GM19328 (cell line): ENCODE results near the gene DYNC1I1.

Experiments used
- ATAC-seq: cut with Tn5 transposase; IDR thresholded peaks from one replicate; pipeline ENCODE4 v1.9.1; 2021; ENCODE audit warnings: mild to moderate bottlenecking, moderate library complexity; ENCODE audit not compliant: unreplicated experiment

The DYNC1I1 gene

GRCh38 chr7:96069401-96069800, 297.0 kb downstream of the DYNC1I1 start:
- no peak for ATAC-seq

DNA sequence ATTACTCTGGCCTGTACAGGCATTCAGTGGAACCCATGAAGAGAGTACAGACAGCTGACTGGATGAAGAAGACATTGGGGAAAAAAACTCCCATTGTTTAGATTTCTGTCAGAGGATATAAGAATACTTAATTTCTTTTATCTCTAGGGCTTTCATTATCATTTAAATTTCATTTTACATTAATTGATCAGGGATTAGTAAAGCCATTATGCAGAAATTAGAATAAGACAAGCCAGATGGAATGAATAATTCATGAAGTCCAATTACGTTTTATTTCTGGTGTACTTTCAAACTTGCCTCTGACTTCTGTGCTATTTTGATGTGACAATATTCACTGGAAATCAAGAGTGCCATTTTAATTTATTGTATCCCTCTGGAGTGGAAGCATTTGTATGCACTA, 302.5 kb downstream of the DYNC1I1 start:
- no peak for ATAC-seq

DNA sequence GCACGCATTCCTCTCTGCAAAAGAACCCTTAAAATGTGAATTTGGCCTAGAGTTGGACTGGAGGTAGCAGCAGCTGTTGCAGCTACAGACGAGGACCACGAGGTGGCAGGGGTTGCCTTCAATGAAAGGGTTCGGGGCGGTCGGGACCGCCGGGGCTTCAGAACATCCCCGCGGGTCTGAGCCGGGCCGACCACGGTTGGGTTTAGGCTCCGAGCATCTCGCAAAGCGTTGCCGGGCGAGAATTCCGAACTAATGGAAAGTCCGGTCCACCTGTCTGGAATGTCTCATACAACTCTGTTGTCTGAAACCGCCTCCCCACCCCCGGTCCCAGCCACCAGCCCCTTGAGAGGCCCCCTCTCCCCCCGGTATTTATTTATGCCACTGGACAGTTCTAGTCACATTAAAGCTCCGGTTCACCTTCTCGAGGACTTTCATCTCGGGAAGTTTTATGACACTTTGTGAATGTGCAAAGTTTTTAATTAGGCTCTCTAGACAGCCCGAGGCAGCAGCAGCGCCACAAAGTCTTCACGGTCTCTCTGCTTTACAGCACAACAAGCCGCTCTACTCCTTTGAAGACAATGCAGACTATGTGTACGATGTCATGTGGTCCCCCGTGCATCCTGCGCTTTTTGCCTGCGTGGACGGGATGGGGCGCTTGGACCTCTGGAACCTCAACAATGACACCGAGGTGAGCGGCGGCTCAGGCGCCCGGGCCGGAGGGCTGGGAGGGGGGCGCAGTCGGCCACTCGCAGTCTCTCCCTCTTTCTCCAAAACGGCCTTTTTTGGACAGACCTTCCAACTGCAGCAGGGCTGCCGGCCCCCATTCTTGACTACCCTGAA, 303.4 kb downstream of the DYNC1I1 start:
- ATAC-seq: peak; percentile 89

- no peak for ATAC-seq
These were observed 304.0 kb downstream of the DYNC1I1 start for GRCh38 chr7:96076350-96076707.

- ATAC-seq: no peak
These were observed 307.7 kb downstream of the DYNC1I1 start for GRCh38 chr7:96080027-96080426.

- no peak for ATAC-seq
These were observed 312.7 kb downstream of the DYNC1I1 start for GRCh38 chr7:96084881-96085553.

- ATAC-seq: no peak
These were observed 313.6 kb downstream of the DYNC1I1 start for GRCh38 chr7:96085953-96086352.

DNA sequence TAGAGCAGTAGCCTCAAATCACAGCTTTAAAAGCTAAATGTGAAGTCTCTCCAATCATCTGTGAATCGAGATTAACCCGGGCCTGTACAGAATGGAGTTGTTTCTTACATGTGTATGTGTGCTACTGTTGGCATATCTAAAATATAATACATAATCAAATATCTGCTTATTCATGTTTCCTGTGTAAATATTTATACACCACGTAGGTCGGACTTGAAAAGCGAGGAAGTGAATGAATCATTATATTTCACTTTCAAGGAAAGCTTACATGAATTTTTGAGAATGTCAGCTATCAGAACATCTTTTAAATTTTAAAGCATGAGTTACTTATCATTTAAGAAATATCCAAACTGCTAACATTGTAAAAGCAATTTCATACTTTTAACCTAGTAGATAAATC, 316.2 kb downstream of the DYNC1I1 start:
- ATAC-seq: no peak

GRCh38 chr7:96089511-96089910, 317.2 kb downstream of the DYNC1I1 start:
- ATAC-seq: no peak

GRCh38 chr7:96090756-96091155, 318.4 kb downstream of the DYNC1I1 start:
- no peak for ATAC-seq

- ATAC-seq: no peak
These were observed 321.1 kb downstream of the DYNC1I1 start for GRCh38 chr7:96093435-96093834.

GRCh38 chr7:96097835-96098234, 325.5 kb downstream of the DYNC1I1 start:
- ATAC-seq: no peak

GRCh38 chr7:96100737-96101136, 328.4 kb downstream of the DYNC1I1 start:
- no peak for ATAC-seq

DNA sequence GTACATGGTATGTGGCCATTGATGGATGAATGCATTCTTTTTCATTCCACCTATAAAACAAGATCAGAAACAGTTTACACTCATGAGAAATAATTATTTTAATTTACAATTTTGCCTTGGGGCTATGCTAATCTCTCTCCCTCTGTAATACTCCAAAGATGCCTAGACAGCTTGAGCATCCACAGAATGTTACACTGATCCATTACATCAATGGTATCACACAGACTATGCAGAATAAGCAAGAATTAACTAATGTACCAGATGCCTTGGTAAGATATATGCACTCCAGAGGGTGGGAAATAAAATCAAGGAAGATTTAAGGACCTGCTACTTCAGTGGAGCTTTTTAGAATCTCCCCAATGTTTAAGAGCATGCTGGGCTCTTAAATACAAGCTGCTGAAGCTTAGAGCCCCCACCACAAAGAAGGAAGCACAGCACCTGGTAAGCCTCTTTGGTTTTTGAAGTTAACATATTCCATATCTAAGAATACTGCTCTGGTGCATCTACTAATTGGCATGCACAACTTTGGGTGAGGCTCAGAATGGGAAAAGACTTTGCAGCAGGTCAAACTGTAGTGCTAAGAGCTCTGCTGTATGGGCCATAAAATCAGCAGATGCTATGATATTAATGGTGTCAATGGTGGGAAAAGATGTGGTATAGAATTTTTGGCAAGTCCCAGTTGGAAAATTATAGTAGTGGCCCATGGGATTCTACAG, 329.9 kb downstream of the DYNC1I1 start:
- no peak for ATAC-seq

- ATAC-seq: no peak
These were observed 332.6 kb downstream of the DYNC1I1 start for GRCh38 chr7:96104984-96105383.

DNA sequence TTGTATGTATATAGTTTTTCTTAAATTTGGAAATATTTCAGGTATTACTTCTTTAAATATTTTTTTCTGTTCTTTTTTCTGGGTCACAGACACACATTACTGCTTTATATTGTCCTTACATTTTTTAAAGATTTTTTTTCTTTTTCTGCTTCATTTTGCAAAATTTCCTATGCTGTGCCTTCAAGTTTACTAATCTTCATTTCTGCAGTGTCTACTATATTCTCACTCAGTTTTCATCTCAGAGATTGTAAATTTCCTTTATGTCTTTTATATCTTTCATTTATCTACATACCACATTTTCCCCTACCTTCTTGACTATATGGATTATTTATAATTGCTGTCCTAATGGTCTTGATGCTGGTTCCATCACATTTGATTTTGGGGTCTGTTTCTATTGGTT, 339.1 kb downstream of the DYNC1I1 start:
- no peak for ATAC-seq

GRCh38 chr7:96114190-96114589, 341.8 kb downstream of the DYNC1I1 start:
- ATAC-seq: no peak

DNA sequence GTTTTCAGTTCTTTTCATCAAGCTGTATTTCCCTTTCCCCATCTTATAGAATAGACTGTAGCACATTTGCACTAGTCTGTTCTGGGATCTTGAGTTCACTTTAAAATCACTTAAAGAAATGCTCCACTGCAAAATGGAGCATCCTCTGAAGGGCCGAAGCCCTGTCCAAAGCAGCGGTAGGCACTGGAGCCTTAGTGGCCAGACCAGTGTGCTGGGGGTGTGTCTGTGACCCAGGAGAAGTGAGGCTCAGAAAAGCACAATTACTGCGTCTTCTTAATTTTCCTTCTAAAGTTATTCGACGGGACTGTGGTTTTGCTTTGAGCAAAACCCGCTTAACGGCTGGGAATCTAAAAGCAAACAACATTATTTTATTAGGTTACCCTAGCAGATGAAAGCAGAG, 343.8 kb downstream of the DYNC1I1 start:
- no peak for ATAC-seq

DNA sequence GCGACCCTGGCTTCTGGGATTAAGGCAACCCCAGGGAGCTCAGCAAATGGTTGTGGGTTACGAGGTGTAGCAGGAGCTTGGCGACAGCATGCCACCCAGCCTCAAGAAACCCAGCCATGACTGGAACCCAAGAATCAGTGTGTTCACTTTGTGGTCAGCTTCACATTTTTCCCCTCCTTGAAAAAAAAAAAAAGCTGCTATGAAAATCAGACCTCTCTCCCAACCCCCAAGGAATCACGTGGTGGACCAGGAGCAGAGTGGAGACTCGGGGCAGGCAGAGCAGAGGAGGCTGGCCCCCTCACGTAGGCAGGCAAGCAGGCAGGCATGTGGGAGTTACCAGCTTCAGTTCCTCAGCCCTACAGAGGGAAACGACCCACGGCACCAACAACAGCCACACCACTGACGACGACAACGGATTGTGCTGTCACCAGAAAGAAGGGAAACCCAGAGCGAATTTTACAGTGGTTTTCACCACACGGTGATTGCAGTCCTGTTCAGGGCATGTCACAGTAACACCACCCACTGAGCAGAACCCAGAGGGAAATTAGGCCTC, 346.2 kb downstream of the DYNC1I1 start:
- ATAC-seq: no peak

DNA sequence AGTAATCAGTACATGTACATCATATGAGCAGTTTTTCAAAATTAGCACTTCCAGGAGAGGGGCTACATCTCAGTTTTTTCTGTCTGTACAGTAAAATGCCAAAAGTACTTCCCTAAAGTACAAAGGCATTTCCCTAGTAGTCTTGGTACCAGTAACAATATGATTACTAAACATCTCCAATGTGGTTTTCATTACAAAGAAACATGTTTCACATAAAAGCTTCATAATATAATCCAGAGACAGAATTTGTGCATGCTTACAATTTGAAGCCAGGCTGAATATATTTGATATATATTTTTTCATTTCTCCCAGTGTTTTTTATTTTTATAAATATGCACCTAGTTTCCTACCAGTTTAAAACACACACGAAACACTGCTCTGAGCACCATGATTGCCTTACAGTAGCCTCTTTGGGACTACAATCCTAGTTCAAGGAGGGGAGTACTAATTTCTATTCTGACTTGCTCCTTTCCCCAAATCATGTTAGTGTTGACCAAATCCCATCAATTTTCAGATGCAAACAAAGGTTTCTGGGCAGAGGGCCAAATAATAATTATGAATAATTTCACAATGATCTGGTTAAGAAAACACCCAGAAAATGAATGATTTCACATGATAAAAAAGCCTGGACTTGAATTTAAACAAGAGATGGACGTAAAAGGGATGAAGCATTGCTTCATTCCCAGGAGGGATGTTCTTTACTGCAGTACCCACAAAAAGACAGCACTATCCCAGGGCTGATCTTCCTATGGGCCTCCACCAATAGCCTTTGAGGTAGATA, 348.3 kb downstream of the DYNC1I1 start:
- ATAC-seq: no peak

DNA sequence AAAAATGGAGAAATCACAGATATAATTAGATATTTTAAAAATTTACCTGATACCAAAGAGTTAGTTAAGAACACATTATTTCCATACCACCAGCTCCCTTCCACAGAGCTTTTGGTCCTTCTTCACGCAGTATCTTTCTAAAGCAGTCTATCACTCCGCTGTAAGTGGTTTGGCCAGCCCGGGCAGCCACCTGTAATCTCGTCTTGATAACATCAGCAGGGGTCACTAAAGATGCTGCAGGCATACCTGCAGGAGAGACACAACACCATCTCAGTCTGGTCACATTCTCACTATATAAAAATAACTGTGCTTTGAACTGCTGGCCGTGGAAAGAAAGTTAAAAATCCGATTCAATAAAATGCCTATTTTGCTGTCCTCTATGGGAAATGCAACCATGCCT, 349.4 kb downstream of the DYNC1I1 start:
- ATAC-seq: no peak
